Esophagus squamous epithelium (tissue), 5 donors: ENCODE data around the gene PKN2. TPM values are rescaled to one million over a fixed set of nuclear protein-coding genes. Genes with fewer than 3 reads are reported as not detected.

ENCODE experiments used
- DNase-seq: peaks from one replicate; lab custom pipeline; 2025; lab: John Stamatoyannopoulos, UW
- H3K27ac ChIP-seq, 4 donors: fragments of 200-600 bp; sonication (generic); one replicate each; pipeline ENCODE4 v1.5.1; 2016 to 2019; ENCODE audit warnings: mild to moderate bottlenecking in 1 of 4
- H3K27me3 ChIP-seq, 4 donors: fragments of 200-600 bp; sonication (generic); 1 replicate in 3 of 4; 2 replicates in 1 of 4; pipeline versions ENCODE4 v1.5.1 to v1.6.0; 2017 to 2021; ENCODE audit warnings: antibody characterized with exemption in 1 of 4
- H3K36me3 ChIP-seq, 3 donors: fragments of 200-600 bp; sonication (generic); one replicate each; pipeline ENCODE4 v1.5.1; 2016 to 2019
- H3K4me1 ChIP-seq, 3 donors: fragments of 200-600 bp; sonication (generic); one replicate each; pipeline ENCODE4 v1.5.1; 2017 to 2019
- H3K4me3 ChIP-seq, 4 donors: fragments of 200-600 bp; sonication (generic); 1 replicate in 3 of 4; 2 replicates in 1 of 4; pipeline ENCODE4 v1.5.1; 2016 to 2019; ENCODE audit warnings: mild to moderate bottlenecking in 2 of 4, moderate library complexity in 1 of 4
- H3K9me3 ChIP-seq, 3 donors: fragments of 200-600 bp; sonication (generic); one replicate each; pipeline ENCODE4 v1.5.1; 2016 to 2019
- POLR2A ChIP-seq, 4 donors: fragments of 450-650 bp; IDR thresholded peaks; one replicate each; pipeline ENCODE4 v1.6.1; 2017; ENCODE audit warnings: antibody characterized with exemption in 4 of 4, mild to moderate bottlenecking in 4 of 4, moderate library complexity in 3 of 4
- WGBS, 2 donors: methylation state at CpG; one replicate each; pipeline ENCODE4 v1.1.5; 2018; 5-methylcytosine and 5-hydroxymethylcytosine counted together
- intact Hi-C: fragments of 100-400 bp; cut with DNase I; formaldehyde crosslinking; loops from one replicate; pipeline ENCODE4 v1.15.0; 2022
- total RNA-seq, 4 donors: library from RNA; depleted of rRNA; stranded (reverse); fragments of >200 nt; gene quantifications; one replicate each; pipeline ENCODE4 v1.1.0, GENCODE V29; 2016
- TF ChIP-seq, protein P1 (sequence below), 6 experiments: fragments of 450-650 bp in 4 of 6; fragments of 200-600 bp in 2 of 6; sonication (generic) in 2 of 6; IDR thresholded peaks; one replicate each; pipeline ENCODE4 v1.5.1; 2016 to 2019; ENCODE audit warnings: antibody characterized with exemption in 6 of 6, mild to moderate bottlenecking in 4 of 6, moderate library complexity in 4 of 6
- donor health status: DM: yes; HTN: yes; CAD: no.

PKN2 gene
- total RNA-seq, 4 donors from 2014 or later = 26.1 to 54.0 (median 34.8) TPM

DNA sequence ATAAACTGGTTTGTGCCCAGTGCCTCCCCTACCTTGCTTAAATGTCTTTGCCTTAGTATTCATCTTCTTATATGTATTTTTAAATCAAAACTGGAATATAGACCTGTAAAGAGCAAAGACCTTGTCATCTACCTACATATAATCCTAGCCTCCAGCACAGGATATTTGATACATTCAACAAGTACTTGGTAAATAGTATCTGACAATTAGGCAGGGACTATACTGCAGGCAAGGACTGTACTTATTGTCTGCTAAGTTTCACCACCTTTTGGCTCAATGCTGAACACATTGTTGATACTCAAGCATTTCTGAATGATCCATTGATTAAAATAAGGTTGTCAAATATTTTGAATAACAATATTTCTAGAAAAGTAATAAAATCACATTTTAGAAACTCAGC, 96.4 kb downstream of the PKN2 start:
- DNase-seq = no peak
- Histone ChIP-seq H3K36me3 (peaks cover 0 to 76% (median 0%) of the 10 kb centered on the region in 3 donors), H3K27me3 (no peaks in the 10 kb centered on the region), H3K9me3 (no peaks in the 10 kb centered on the region), H3K27ac (no peak overlapping the region), H3K4me1 (no peaks in the 10 kb centered on the region), H3K4me3 (no peak overlapping the region)
- intact Hi-C loops = no loop called here
- no peak for TF ChIP-seq POLR2A (IDR thresholded peaks at IDR 0.05)
- TF ChIP-seq, protein P1, sequence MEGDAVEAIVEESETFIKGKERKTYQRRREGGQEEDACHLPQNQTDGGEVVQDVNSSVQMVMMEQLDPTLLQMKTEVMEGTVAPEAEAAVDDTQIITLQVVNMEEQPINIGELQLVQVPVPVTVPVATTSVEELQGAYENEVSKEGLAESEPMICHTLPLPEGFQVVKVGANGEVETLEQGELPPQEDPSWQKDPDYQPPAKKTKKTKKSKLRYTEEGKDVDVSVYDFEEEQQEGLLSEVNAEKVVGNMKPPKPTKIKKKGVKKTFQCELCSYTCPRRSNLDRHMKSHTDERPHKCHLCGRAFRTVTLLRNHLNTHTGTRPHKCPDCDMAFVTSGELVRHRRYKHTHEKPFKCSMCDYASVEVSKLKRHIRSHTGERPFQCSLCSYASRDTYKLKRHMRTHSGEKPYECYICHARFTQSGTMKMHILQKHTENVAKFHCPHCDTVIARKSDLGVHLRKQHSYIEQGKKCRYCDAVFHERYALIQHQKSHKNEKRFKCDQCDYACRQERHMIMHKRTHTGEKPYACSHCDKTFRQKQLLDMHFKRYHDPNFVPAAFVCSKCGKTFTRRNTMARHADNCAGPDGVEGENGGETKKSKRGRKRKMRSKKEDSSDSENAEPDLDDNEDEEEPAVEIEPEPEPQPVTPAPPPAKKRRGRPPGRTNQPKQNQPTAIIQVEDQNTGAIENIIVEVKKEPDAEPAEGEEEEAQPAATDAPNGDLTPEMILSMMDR (IDR thresholded peaks at IDR 0.05) = no peak

DNA sequence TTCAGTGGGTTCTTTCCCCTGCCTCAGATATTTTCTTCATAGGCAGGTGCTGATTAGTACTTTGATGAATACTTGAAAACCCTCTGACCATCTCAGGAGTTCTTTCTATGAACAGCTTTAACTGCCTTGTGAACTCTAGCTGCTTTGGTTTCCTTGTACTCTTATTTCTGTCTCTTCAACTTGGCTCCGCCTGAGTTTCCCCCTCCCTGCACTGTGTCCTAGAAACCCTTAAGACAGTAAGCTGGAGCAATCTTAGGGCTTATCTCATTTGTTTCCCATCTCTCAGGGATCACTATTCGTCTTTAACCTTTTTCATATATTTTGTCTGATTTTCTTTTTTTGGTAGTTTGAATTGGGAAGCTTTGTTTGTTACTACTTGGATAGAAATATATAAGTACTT, 99.1 kb downstream of the PKN2 start:
- no peaks in the 10 kb centered on the region for H3K4me1 ChIP-seq
- peaks cover 0 to 75% (median 0%) of the 10 kb centered on the region in 3 donors for H3K36me3 ChIP-seq
- no peak for TF ChIP-seq POLR2A (IDR thresholded peaks at IDR 0.05)
- TF ChIP-seq, protein P1 (IDR thresholded peaks at IDR 0.05) = no peak
- H3K4me3 ChIP-seq = no peak overlapping the region
- H3K27me3 ChIP-seq = no peaks in the 10 kb centered on the region
- H3K9me3 ChIP-seq = no peaks in the 10 kb centered on the region
- no peak for DNase-seq
- intact Hi-C loops = no loop called here
- WGBS, 2 donors = 95 to 100% methylated on average over 2 of the region's 2 CpGs
- no peak overlapping the region for H3K27ac ChIP-seq

DNA sequence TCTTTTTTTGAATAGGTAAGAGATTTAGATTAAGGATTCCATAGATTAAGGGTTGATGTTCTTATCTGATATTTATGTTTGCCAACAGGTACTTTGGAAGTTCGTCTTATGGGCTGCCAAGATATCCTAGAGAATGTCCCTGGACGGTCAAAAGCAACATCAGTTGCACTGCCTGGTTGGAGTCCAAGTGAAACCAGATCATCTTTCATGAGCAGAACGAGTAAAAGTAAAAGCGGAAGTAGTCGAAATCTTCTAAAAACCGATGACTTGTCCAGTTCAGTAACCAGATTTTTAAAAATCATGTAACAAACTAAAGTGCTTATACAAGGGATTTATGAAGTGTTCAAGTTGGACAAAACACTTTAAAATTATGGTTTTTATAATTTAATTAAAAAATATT, 100.5 kb downstream of the PKN2 start:
- no peaks in the 10 kb centered on the region for H3K27me3 ChIP-seq
- WGBS, 2 donors = 87 to 93% methylated on average over 6 of the region's 6 CpGs
- DNase-seq = no peak
- no peak for TF ChIP-seq POLR2A (IDR thresholded peaks at IDR 0.05)
- TF ChIP-seq, protein P1 (IDR thresholded peaks at IDR 0.05) = no peak
- H3K27ac ChIP-seq = no peak overlapping the region
- H3K9me3 ChIP-seq = no peaks in the 10 kb centered on the region
- no peaks in the 10 kb centered on the region for H3K4me1 ChIP-seq
- intact Hi-C loops = no loop called here
- no peak overlapping the region for H3K4me3 ChIP-seq
- peaks cover 0 to 75% (median 0%) of the 10 kb centered on the region in 3 donors for H3K36me3 ChIP-seq

DNA sequence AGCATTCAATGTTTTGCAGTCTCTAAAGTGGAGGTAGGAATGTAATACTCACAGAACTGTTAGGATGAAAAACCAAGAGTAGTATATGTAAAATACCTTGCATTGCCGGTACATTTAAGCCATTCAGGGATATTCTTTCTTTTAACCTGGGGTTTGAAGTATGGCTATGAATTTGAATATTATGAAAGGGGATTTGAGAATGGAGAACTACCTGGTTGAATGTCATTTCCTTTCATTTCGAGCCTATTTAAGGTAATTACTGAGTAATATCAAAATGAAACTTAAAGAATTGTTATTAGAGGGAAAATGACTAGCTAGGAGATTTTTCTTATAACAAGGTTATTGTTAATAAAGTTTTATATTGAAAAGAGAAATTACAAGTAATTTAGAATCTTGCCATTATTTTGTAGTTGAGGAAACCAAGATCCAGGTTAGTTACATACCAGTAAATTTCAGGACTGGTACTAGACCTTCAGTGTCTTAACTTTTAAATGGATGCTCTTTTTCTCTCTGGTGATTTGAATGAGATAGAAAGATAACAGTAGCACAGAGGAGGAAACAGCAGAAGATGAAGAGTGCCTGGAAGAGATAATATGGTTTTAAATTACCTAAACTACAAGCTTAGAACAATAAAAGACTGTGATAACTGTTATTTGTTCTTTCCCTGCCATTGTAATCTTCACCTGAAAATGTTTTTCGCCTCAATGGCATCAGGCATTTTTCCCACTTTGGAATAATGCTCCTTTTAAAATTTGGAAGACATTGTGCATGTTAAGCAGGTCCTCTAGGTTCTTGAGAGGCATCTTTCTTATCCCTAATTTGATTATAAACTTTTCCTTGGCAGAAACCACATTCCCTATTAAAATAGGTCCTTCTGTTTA, 103.2 kb downstream of the PKN2 start:
- no peak for TF ChIP-seq POLR2A (IDR thresholded peaks at IDR 0.05)
- TF ChIP-seq, protein P1 (IDR thresholded peaks at IDR 0.05) = no peak
- Histone ChIP-seq H3K4me1 (no peaks in the 10 kb centered on the region), H3K36me3 (peaks cover 0 to 92% (median 0%) of the 10 kb centered on the region in 3 donors), H3K4me3 (no peak overlapping the region), H3K27me3 (no peaks in the 10 kb centered on the region), H3K9me3 (no peaks in the 10 kb centered on the region), H3K27ac (no peak overlapping the region)
- intact Hi-C loops = no loop called here
- no peak for DNase-seq
- WGBS, 2 donors = 85 to 90% methylated on average over 3 of the region's 3 CpGs

DNA sequence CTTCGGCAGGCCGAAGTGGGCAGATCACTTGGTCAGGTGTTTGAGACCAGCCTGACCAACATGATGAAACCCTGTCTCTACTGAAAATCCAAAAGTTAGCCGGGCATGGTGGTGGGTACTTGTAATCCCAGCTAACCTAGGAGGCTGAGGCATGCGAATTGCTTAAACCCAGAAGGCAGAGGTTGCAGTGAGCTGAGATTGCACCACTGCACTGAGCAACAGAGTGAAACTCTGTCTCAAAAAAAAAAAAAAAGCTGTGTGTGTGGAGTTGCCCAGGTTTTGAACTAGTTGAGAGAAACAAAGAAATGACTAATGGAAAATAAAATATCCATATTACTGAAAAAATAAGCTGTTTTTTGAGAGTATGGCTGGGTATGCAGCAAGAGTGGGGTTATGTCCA, 107.1 kb downstream of the PKN2 start:
- intact Hi-C loops = no loop called here
- Histone ChIP-seq H3K4me3 (no peak overlapping the region), H3K27ac (no peak overlapping the region), H3K27me3 (no peaks in the 10 kb centered on the region), H3K36me3 (peaks cover 0 to 99% (median 0%) of the 10 kb centered on the region in 3 donors), H3K9me3 (no peaks in the 10 kb centered on the region), H3K4me1 (no peaks in the 10 kb centered on the region)
- no peak for DNase-seq
- WGBS, 2 donors = 89 to 96% methylated on average over 3 to 4 of the region's 4 CpGs
- no peak for TF ChIP-seq POLR2A (IDR thresholded peaks at IDR 0.05)
- TF ChIP-seq, protein P1 (IDR thresholded peaks at IDR 0.05) = no peak
